Activated CD4-positive, alpha-beta T cell treated with anti-CD3 and anti-CD28 coated beads for 36 hours (primary cell): ENCODE results near the gene CAMK2N2. TPM values are rescaled to one million over a fixed set of nuclear protein-coding genes. Genes with fewer than 3 reads are reported as not detected.

Experiments used
- ATAC-seq: fragments of 200-7000 bp; cut with Tn5 transposase; one replicate; pipeline ENCODE4 v1.10.0; 2021; ENCODE audit warnings: mild to moderate bottlenecking, moderate library complexity
- CTCF ChIA-PET: fragments of 350-600 bp; sonication (Branson Sonifier 250); formaldehyde crosslinking; loops from one replicate; lab custom pipeline; 2021; ENCODE audit warnings: antibody characterized with exemption; lab: Charles Lee
- POLR2A ChIA-PET: fragments of 350-600 bp; sonication (Branson Sonifier 250); formaldehyde crosslinking; loops from one replicate; lab custom pipeline; 2021; ENCODE audit warnings: antibody characterized with exemption, inconsistent platforms; lab: Charles Lee
- DNase-seq: peaks from one replicate; pipeline ENCODE4 v3.0.0-alpha.2; 2020
- H3K27ac Mint-ChIP-seq: one replicate; pipeline ENCODE4 v1.8.0; 2021; ENCODE audit warnings: mixed read lengths
- H3K27me3 Mint-ChIP-seq: one replicate; pipeline ENCODE4 v1.8.0; 2021; ENCODE audit warnings: mixed read lengths
- H3K36me3 Mint-ChIP-seq: one replicate; pipeline ENCODE4 v1.8.0; 2021; ENCODE audit warnings: low read depth, mixed read lengths
- H3K4me1 Mint-ChIP-seq: one replicate; pipeline ENCODE4 v1.8.0; 2021; ENCODE audit warnings: mixed read lengths
- H3K4me3 Mint-ChIP-seq: one replicate; pipeline ENCODE4 v1.8.0; 2021; ENCODE audit warnings: mild to moderate bottlenecking, moderate library complexity, mixed read lengths
- H3K9me3 Mint-ChIP-seq: one replicate; pipeline ENCODE4 v1.8.0; 2021; ENCODE audit warnings: low read depth, mixed read lengths
- intact Hi-C, 2 experiments: fragments of 100-400 bp; cut with DNase I in 1 of 2; cut with micrococcal nuclease in 1 of 2; formaldehyde crosslinking; loops; one replicate each; pipeline versions ENCODE4 v1.14.2 to v1.15.1; 2022 to 2024; cut with DNase I, micrococcal nuclease
- total RNA-seq, 2 experiments: library from RNA; stranded (reverse); gene quantifications; one replicate each; pipeline ENCODE4 v1.2.3, GENCODE V29; 2021

CAMK2N2 gene
- total RNA-seq, 2 experiments from 2014 or later: 0.18 to 0.25 TPM

GRCh38 chr3:184255291-184256039 is 5.9 kb downstream of the CAMK2N2 start:
- ChIA-PET POLR2A (interaction anchor here (0.5 kb wide), 1 partner anchor 106 kb away, joined by 4 read pairs; no protein-coding TSS in a partner anchor), CTCF (interaction anchor here (0.5 to 2.8 kb wide), 4 partner anchors 29 to 559 kb away, joined by 3 to 15 read pairs (median 4); no protein-coding TSS in a partner anchor)
- Mint-ChIP-seq H3K27ac (peak overlapping the region; percentile 34), H3K4me1 (peaks cover 11% of the 10 kb centered on the region), H3K9me3 (no peaks in the 10 kb centered on the region), H3K36me3 (peaks cover 15% of the 10 kb centered on the region), H3K27me3 (peaks cover 5% of the 10 kb centered on the region), H3K4me3 (no peak overlapping the region)
- DNase-seq (peak; percentile 63), ATAC-seq (peak; percentile 64)
- intact Hi-C loops: loop anchor here in 1 of 2 experiments (10.0 kb wide), 1 partner anchor 791 kb away; no protein-coding TSS in a partner anchor

GRCh38 chr3:184250167-184250828 is 11.1 kb downstream of the CAMK2N2 start:
- ATAC-seq (peak; percentile 72), DNase-seq (peak; percentile 95)
- peak overlapping the region; percentile 98 for H3K4me3 Mint-ChIP-seq
- H3K9me3 Mint-ChIP-seq: no peaks in the 10 kb centered on the region
- H3K36me3 Mint-ChIP-seq: peaks cover 2% of the 10 kb centered on the region
- intact Hi-C loops: loop anchor here in 1 of 2 experiments (1.0 to 10.0 kb wide), 4 partner anchors 11 to 785 kb away; partner anchors contain the start of gene CAMK2N2
- H3K27ac Mint-ChIP-seq: peak overlapping the region; percentile 99
- POLR2A ChIA-PET: interaction anchor here (1.1 kb wide), 1 partner anchor 23 kb away, joined by 4 read pairs; no protein-coding TSS in a partner anchor
- peaks cover 9% of the 10 kb centered on the region for H3K4me1 Mint-ChIP-seq
- CTCF ChIA-PET: interaction anchor here (0.6 to 2.8 kb wide), 24 partner anchors 9 to 366 kb away, joined by 3 to 29 read pairs (median 4); partner anchors contain the start of genes ABCF3, CAMK2N2, PARL and VWA5B2
- H3K27me3 Mint-ChIP-seq: no peaks in the 10 kb centered on the region

- no peaks in the 10 kb centered on the region for H3K9me3 Mint-ChIP-seq
- peak within 1 kb of the TSS; percentile 98 for H3K4me3 Mint-ChIP-seq
- H3K4me1 Mint-ChIP-seq: peaks cover 9% of the 10 kb centered on the region
- ChIA-PET POLR2A (interaction anchor here (1.1 kb wide), 1 partner anchor 22 kb away, joined by 4 read pairs; no protein-coding TSS in a partner anchor), CTCF (interaction anchor here (0.6 to 2.8 kb wide), 26 partner anchors 9 to 365 kb away, joined by 3 to 29 read pairs (median 4); partner anchors contain the start of genes ABCF3, CAMK2N2, PARL and VWA5B2)
- peak; percentile 98 for DNase-seq
- peak within 1 kb of the TSS; percentile 99 for H3K27ac Mint-ChIP-seq
- peak; percentile 90 for ATAC-seq
- no peaks in the 10 kb centered on the region for H3K27me3 Mint-ChIP-seq
- H3K36me3 Mint-ChIP-seq: peaks cover 6% of the 10 kb centered on the region
- intact Hi-C loops: loop anchor here (1.0 to 10.0 kb wide), 20 partner anchors 11 to 1688 kb away; partner anchors contain the start of genes ABCF3 (in 2 of the 2), AP2M1 (in 2 of the 2), EIF2B5 (in 2 of the 2) and EIF4G1 (in 2 of the 2)
These were observed 11.8 kb downstream of the CAMK2N2 start, which contains the start of gene EEF1AKMT4 for GRCh38 chr3:184249412-184250166. Gene EEF1AKMT4, plus strand, starts transcription at chr3:184249672. Its CDS starts 23 bp downstream, at chr3:184249695.

GRCh38 chr3:184248454-184249411 is 12.6 kb downstream of the CAMK2N2 start, which contains the start of gene ALG3:
Gene ALG3, minus strand, starts transcription at chr3:184248962. Its CDS starts 22 bp downstream, at chr3:184248940.
- Mint-ChIP-seq H3K9me3 (no peaks in the 10 kb centered on the region), H3K27ac (peak within 1 kb of the TSS; percentile 99), H3K27me3 (no peaks in the 10 kb centered on the region), H3K4me3 (peak within 1 kb of the TSS; percentile 98), H3K4me1 (peaks cover 9% of the 10 kb centered on the region), H3K36me3 (peaks cover 8% of the 10 kb centered on the region)
- ATAC-seq (peak; percentile 45), DNase-seq (peak; percentile 92)
- POLR2A ChIA-PET: no interaction called here
- intact Hi-C loops: loop anchor here (1.0 to 10.0 kb wide), 17 partner anchors 12 to 1689 kb away; partner anchors contain the start of genes ABCF3 (in 2 of the 2), AP2M1 (in 2 of the 2), EIF2B5 (in 2 of the 2) and EIF4G1 (in 2 of the 2)
- CTCF ChIA-PET: interaction anchor here (0.6 to 3.4 kb wide), 5 partner anchors 11 to 63 kb away, joined by 4 to 33 read pairs (median 10); partner anchors contain the start of gene ABCF3

GRCh38 chr3:184242297-184242685 is 19.1 kb downstream of the CAMK2N2 start:
- Mint-ChIP-seq H3K27me3 (no peaks in the 10 kb centered on the region), H3K4me1 (peaks cover 4% of the 10 kb centered on the region), H3K9me3 (no peaks in the 10 kb centered on the region), H3K4me3 (no peak overlapping the region), H3K27ac (no peak overlapping the region), H3K36me3 (peaks cover 12% of the 10 kb centered on the region)
- ChIA-PET CTCF (interaction anchor here (4.2 kb wide), 1 partner anchor 15 kb away, joined by 25 read pairs; no protein-coding TSS in a partner anchor), POLR2A (no interaction called here)
- intact Hi-C loops: loop anchor here in 1 of 2 experiments (10.0 kb wide), 1 partner anchor 687 kb away; the partner anchor contains the start of gene KLHL6
- ATAC-seq (no peak), DNase-seq (no peak)

- H3K4me3 Mint-ChIP-seq: no peak overlapping the region
- intact Hi-C loops: loop anchor here in 1 of 2 experiments (10.0 kb wide), 1 partner anchor 687 kb away; the partner anchor contains the start of gene KLHL6
- ATAC-seq: peak; percentile 71
- H3K27ac Mint-ChIP-seq: no peak overlapping the region
- no peaks in the 10 kb centered on the region for H3K27me3 Mint-ChIP-seq
- peak; percentile 44 for DNase-seq
- POLR2A ChIA-PET: no interaction called here
- H3K9me3 Mint-ChIP-seq: no peaks in the 10 kb centered on the region
- peaks cover 4% of the 10 kb centered on the region for H3K4me1 Mint-ChIP-seq
- peaks cover 12% of the 10 kb centered on the region for H3K36me3 Mint-ChIP-seq
- CTCF ChIA-PET: interaction anchor here (0.6 to 4.2 kb wide), 3 partner anchors 8 to 14 kb away, joined by 3 to 25 read pairs (median 3); partner anchors contain the start of gene EEF1AKMT4
These were observed 19.7 kb downstream of the CAMK2N2 start for GRCh38 chr3:184241447-184242296.

- DNase-seq (no peak), ATAC-seq (no peak)
- Mint-ChIP-seq H3K27ac (no peak overlapping the region), H3K36me3 (peaks cover 12% of the 10 kb centered on the region), H3K27me3 (no peaks in the 10 kb centered on the region), H3K9me3 (no peaks in the 10 kb centered on the region), H3K4me3 (no peak overlapping the region), H3K4me1 (peaks cover 3% of the 10 kb centered on the region)
- ChIA-PET CTCF (interaction anchor here (1.0 to 4.2 kb wide), 4 partner anchors 9 to 292 kb away, joined by 3 to 25 read pairs (median 4); partner anchors contain the start of gene EEF1AKMT4), POLR2A (no interaction called here)
- intact Hi-C loops: loop anchor here in 1 of 2 experiments (10.0 kb wide), 1 partner anchor 686 kb away; the partner anchor contains the start of gene KLHL6
These were observed 20.3 kb downstream of the CAMK2N2 start for GRCh38 chr3:184241141-184241446.

GRCh38 chr3:184240384-184241140 is 20.8 kb downstream of the CAMK2N2 start:
- no peaks in the 10 kb centered on the region for H3K9me3 Mint-ChIP-seq
- peak; percentile 41 for DNase-seq

More at GRCh38 chr3:184240384-184241140, 20.8 kb downstream of the CAMK2N2 start:
- Mint-ChIP-seq H3K36me3 (peaks cover 12% of the 10 kb centered on the region), H3K27ac (no peak overlapping the region), H3K27me3 (no peaks in the 10 kb centered on the region), H3K4me3 (no peak overlapping the region), H3K4me1 (no peaks in the 10 kb centered on the region)
- intact Hi-C loops: loop anchor here in 1 of 2 experiments (10.0 kb wide), 1 partner anchor 686 kb away; the partner anchor contains the start of gene KLHL6
- CTCF ChIA-PET: interaction anchor here (1.0 to 4.2 kb wide), 4 partner anchors 9 to 291 kb away, joined by 3 to 25 read pairs (median 4); partner anchors contain the start of gene EEF1AKMT4
- POLR2A ChIA-PET: no interaction called here
- ATAC-seq: peak; percentile 34
